Limb (tissue), 2 donors: ENCODE data around the gene P2RY13.

Experiments
- DNase-seq, 2 donors: peaks; one replicate each; pipeline ENCODE4 v3.0.0-alpha.2; 2016; ENCODE audit errors: extremely low spot score in 2 of 2

The P2RY13 gene

DNA sequence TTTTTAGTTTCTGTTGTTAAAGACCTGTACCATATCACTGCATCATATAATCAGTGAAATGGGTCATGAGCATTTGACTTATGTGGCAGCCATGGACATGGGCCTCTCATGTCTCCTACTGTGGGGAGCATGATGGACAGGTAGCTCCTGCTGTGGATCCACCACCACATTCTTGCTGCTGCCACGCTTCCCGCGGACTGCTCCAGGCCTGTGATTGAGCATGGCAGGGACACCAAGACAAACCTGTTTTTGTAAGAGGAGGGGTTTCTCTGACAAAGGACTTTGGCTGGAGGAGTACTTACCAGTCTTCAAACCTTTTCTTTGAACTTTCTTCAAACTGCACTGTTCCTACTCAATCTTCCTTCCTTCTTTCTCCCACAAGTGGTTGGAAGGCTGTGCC lies 33.1 kb downstream of the P2RY13 start:
- DNase-seq, result no peak

DNA sequence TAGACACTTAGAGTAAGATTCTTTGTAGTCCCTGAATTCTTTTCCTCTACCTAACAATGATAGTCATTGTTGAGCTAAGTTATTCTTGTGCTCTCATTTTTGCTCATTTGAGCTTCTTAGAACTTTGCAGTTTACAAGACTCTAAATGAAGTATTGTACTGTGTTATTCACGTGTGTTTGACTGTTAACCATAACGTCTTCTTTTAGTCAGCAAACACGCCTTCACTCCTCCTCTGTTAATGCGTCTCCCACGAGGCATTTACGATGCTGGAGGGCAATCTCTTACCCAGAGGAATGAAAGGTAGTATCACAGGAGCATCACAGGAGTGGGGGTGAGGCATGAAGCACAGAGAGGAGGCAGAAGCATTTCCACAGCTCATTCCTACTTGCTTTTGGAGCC lies 36.2 kb downstream of the P2RY13 start:
- DNase-seq, result no peak

DNA sequence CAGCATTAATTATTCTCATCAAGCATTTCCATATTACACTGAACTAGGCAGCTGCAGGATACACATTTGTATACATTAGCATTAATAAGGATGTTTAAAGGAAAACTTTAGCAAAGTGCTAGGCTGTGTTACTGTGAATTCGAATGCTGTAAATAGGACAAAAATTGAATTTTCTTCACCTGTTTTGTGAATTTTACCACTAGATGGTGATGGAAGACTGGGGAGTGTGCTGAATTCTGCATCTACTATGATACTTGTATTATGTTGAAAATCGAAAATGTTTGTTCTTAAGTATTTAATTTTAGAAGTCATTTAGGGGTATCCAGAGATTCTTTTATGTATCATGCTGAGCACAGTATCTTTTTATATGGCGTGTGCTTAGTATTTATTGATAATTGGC lies 38.7 kb downstream of the P2RY13 start:
- DNase-seq, result peak in 1 of 2 donors; percentile 39

DNA sequence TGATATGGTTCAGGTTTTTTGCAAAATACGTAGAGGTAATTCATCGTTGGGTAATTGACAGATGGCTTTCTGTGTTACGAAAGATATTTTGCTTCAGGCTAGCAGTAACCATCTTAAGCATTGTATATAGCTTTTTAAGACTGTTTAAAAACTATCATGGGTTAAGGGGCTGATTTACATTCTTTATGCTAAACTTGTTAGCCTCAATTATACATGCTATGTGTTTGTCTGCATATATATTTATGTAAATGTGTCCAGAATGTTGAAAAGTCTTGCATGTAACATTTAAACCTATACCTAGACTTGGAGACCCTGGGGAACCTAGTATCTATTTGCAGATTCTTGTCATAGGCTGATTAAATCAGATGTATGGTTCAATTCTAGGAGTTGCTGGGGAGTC lies 39.9 kb downstream of the P2RY13 start:
- DNase-seq, result no peak

DNA sequence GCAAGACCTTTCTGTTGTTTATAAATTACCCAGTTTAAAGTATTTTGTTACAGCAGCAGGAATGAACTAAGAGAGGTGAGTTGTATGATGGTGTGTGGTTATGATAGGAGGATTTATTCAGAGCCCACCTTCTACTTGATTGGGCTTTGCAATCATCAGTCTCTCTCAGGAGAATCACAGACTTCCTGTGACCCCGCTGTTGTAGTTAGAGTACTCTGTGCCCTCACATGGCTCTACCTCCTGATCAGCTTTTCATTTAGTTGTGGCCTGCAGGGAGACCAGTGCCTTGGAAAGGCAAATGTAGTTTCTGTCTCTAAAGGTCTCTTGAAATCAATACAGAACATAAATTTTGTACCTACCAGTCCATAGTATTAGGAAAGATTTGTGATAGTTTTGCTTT lies 43.4 kb downstream of the P2RY13 start:
- DNase-seq, result no peak

DNA sequence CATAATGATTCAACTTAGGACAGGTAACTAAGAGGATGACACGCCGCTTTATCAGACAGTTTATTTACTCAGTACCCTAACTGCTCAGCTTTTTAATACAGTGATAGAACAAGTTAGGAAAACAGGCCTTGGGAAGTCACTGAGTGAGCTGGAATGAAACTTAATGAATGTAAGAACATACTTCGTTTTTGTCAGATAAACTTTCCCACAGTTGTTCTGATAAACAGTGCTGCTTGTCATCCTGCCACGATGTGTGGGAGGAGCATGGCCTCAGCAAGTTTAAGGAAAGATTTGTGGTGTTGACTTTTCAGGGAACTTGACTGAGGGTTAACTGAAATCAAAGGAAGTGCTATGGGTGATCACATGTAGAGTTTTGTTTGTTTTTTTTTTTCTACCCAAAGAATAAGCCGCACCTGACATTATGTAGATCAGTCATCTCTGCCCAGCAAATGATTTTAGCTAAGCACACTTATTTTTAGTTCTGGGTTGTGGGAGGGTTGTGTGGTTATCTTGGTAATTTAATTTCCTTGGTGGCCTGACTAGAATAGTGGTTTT lies 45.4 kb downstream of the P2RY13 start:
- no peak for DNase-seq

DNA sequence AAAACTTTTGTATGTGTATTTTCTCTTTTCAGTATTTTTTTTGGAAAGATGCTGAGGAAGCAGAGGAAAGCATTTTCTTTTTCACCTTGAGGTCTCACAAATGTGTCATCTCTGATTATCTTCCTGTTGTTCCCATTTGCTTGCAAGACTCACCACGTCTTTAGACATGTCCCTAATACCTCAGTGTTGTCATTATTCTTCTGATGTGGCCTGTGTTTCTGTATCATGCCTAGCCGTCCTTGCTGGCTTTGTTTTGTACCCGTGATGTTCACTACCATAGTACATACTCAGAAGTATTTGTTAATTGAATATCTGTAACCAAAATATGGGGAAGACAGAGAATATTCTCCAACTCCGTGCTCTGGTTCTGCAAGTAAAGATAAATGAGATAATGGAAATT lies 46.0 kb downstream of the P2RY13 start:
- DNase-seq, result no peak

DNA sequence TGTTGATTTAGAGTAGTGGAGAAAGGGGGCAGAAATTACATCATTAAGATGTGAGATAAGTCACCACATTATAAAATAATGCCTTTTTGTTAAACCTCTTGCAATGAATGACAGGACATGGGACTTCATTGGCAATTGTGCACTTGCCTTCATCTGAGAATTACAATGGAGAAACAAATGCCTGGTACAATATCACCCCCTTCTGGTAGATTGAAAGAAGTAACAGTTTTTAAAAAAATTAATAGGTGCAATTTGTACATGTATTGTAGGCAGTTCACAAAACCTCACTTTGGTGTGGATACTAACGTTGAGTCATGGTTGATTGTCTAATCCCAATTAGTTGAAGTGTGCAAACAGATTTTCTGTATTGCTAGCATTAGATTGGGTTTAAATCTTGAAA lies 46.4 kb downstream of the P2RY13 start:
- peak in 1 of 2 donors; percentile 75 for DNase-seq

DNA sequence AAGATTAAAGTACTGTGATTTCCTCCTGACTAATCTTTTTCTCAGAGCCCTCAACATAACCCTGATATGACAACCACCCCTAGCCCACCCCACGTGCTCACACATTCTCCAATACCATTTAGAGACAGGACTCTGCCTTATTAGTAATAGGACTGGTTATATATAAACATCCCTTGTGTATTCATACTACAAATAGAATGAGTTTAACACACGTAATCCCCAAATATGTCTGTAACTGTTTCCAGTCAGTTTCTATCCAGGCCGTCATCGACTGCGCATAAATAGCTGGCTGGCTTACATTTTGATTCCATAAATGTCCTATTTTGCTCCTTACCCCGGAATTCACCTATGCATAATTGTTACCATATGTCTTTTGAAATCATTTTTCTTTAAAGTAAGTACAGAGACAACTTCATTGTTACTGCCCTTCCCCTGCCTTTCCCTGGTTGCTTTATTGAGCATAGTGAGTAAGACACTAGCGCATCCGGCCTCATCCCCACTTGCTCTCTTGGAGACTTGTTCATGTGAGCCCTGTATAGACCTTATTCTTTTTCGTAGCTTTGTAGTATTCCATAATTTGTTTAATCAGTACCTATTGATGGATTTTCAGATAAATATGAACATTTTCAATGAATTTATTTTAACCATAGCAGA lies 47.6 kb downstream of the P2RY13 start:
- DNase-seq, result peak; percentile 34 to 69

DNA sequence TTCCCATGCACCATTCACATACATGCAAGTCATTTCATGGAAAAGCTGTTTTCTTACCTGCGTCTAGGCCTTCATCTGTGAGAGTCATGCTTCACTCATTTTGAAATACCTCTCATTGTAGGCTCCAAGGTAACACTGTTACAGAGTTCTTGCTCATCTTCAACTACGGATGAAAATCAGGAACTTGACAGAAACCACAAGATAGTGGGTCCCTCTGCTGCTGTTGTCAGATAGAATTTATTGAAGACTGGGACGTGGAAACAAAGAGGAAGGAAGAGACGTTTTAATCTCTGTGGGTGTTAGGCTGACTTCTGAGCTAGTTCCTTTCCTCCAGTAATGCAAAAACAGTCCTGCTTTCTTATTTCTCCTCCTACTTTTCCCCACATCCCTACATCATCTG lies 51.1 kb downstream of the P2RY13 start, which contains the start of gene P2RY14:
Gene P2RY14 (minus strand): TSS at position 313 of the 400 bp plus-strand sequence. CDS start 64,226 bp downstream, outside the sequence.
- DNase-seq, result no peak

DNA sequence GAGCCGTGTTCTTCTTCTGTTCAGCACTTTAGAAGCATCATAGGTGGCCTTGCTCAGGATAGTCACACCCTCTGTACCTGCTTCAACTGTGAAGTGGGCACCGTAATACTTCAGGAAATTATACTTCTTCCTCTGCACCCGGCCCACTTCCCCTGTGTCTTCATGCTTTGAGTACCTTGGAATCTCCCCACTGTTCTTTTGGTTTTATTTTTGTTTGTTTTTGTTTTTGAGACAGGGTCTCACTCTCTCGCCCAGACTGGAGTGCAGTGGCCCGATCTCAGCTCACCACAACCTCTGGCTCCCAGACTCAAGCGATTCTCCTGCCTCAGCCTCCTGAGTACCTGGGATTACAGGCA lies 52.7 kb downstream of the P2RY13 start:
- DNase-seq, result no peak
